Measurements from ENCODE around the gene GNMT. TPM values are rescaled to one million over a fixed set of nuclear protein-coding genes. Genes with fewer than 3 reads are reported as not detected.

GNMT gene
- polyA plus RNA-seq, 1 donor from 2014 or later, result 0.97 TPM

GRCh38 chr6:42963855-42964605 is 3.5 kb downstream of the GNMT start:
- TF ChIP-seq REST (IDR thresholded peaks at IDR 0.05; ENCODE audit: borderline replicate concordance), result no peak
- TF ChIP-seq EP300 (conservative IDR thresholded peaks at IDR 0.05; ENCODE audit: poor library complexity, severe bottlenecking), result no peak
- no peak overlapping the region for H3K4me2 ChIP-seq (ENCODE audit: low read length)
- no peak overlapping the region for H2AFZ ChIP-seq (ENCODE audit: low read depth, low read length)
- H3K79me2 ChIP-seq (replicated peaks; ENCODE audit: insufficient read depth, low read length), result no peaks in the 10 kb centered on the region
- H3K9ac ChIP-seq (ENCODE audit: low read length), result no peak overlapping the region
- peaks cover 27% of the 10 kb centered on the region for H3K27me3 ChIP-seq (ENCODE audit: insufficient read depth, low read depth, low read length)
- no peaks in the 10 kb centered on the region for H3K9me3 ChIP-seq (ENCODE audit: low read length)
- no peak overlapping the region for H3K4me3 ChIP-seq (ENCODE audit: low read length)
- no peak overlapping the region for H3K27ac ChIP-seq (ENCODE audit: low read length)
- no peaks in the 10 kb centered on the region for H3K9me2 ChIP-seq (ENCODE audit: insufficient read depth, low read length)
- H3K36me3 ChIP-seq (ENCODE audit: insufficient read depth, low read length), result no peaks in the 10 kb centered on the region
- H3F3A ChIP-seq (ENCODE audit: insufficient read depth, low read length, poor library complexity, severe bottlenecking), result no peaks in the 10 kb centered on the region
- H4K20me1 ChIP-seq (ENCODE audit: insufficient read depth), result no peaks in the 10 kb centered on the region

DNA sequence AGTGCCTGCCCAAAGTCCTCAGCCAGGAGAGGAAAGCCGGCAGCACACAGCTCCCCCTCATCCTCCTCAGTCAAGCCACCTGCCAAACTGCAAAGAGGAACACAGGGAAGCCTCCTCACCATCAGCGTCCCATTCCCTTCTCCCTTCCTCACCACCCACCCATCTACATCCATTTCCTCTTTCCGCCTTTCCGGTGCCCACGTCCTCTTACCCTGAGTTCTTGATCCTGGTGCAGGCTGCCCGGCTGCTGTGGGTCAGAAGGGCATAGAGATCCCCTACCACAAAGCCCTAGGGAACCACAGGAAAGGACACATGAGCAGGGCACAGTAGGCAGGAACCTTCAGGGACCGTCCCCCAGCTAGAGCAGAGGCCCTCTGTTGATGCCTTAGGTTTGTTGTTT is 6.0 kb downstream of the GNMT start:
- no peaks in the 10 kb centered on the region for H3K36me3 ChIP-seq (ENCODE audit: insufficient read depth, low read length)
- H3K27ac ChIP-seq (ENCODE audit: low read length), result no peak overlapping the region
- H3K4me3 ChIP-seq (ENCODE audit: low read length), result no peak overlapping the region
- H3K9me3 ChIP-seq (ENCODE audit: low read length), result no peaks in the 10 kb centered on the region
- no peak overlapping the region for H2AFZ ChIP-seq (ENCODE audit: low read depth, low read length)
- no peaks in the 10 kb centered on the region for H3K79me2 ChIP-seq (replicated peaks; ENCODE audit: insufficient read depth, low read length)
- H4K20me1 ChIP-seq (ENCODE audit: insufficient read depth), result no peaks in the 10 kb centered on the region
- H3F3A ChIP-seq (ENCODE audit: insufficient read depth, low read length, poor library complexity, severe bottlenecking), result no peaks in the 10 kb centered on the region
- TF ChIP-seq SMC3 (conservative IDR thresholded peaks at IDR 0.05; ENCODE audit: poor library complexity) (no peak), CTCF (IDR thresholded peaks at IDR 0.05; ENCODE audit: poor library complexity, severe bottlenecking) (no peak), RAD21 (conservative IDR thresholded peaks at IDR 0.05) (no peak), EP300 (conservative IDR thresholded peaks at IDR 0.05; ENCODE audit: poor library complexity, severe bottlenecking) (no peak), POLR2AphosphoS5 (IDR thresholded peaks at IDR 0.05) (no peak), TAF1 (IDR thresholded peaks at IDR 0.05; ENCODE audit: low read depth) (no peak), EZH2 (IDR thresholded peaks at IDR 0.05; ENCODE audit: borderline replicate concordance, insufficient read depth, low read length, poor library complexity, severe bottlenecking) (no peak), MXI1 (conservative IDR thresholded peaks at IDR 0.05; ENCODE audit: poor library complexity, severe bottlenecking) (no peak), REST (IDR thresholded peaks at IDR 0.05; ENCODE audit: borderline replicate concordance) (no peak)
- H3K27me3 ChIP-seq (ENCODE audit: insufficient read depth, low read depth, low read length), result peaks cover 5% of the 10 kb centered on the region
- no peaks in the 10 kb centered on the region for H3K9me2 ChIP-seq (ENCODE audit: insufficient read depth, low read length)
- no peak overlapping the region for H3K4me2 ChIP-seq (ENCODE audit: low read length)
- H3K9ac ChIP-seq (ENCODE audit: low read length), result no peak overlapping the region

All from neural cell (in vitro differentiated cells).